Testis (tissue), 3 donors: ENCODE measurements around the gene LMBRD2. TPM values are rescaled to one million over a fixed set of nuclear protein-coding genes. Genes with fewer than 3 reads are reported as not detected.

Experiments
- DNase-seq: peaks from one replicate; pipeline ENCODE4 v3.0.0-alpha.2; 2019
- H3K27ac ChIP-seq, 2 donors: fragments of 200-600 bp; sonication (generic); one replicate each; pipeline ENCODE4 v1.5.1; 2019
- H3K27me3 ChIP-seq: fragments of 200-600 bp; sonication (generic); one replicate; pipeline ENCODE4 v1.5.1; 2019
- H3K36me3 ChIP-seq: fragments of 200-600 bp; sonication (generic); one replicate; pipeline ENCODE4 v1.5.1; 2017; ENCODE audit warnings: low read depth; ENCODE audit errors: missing control alignments
- H3K4me1 ChIP-seq: fragments of 200-600 bp; sonication (generic); one replicate; pipeline ENCODE4 v1.5.1; 2019
- H3K4me3 ChIP-seq, 2 donors: fragments of 200-600 bp; sonication (generic); one replicate each; pipeline ENCODE4 v1.5.1; 2017 to 2019
- H3K9me3 ChIP-seq: fragments of 200-600 bp; sonication (generic); one replicate; pipeline ENCODE4 v1.5.1; 2017
- CTCF ChIP-seq, 3 experiments: fragments of 450-650 bp in 2 of 3; fragments of 200-600 bp in 1 of 3; sonication (generic) in 1 of 3; IDR thresholded peaks; one replicate each; pipeline ENCODE4 v1.5.1; 2016 to 2019; ENCODE audit warnings: antibody characterized with exemption in 3 of 3, mild to moderate bottlenecking in 2 of 3, moderate library complexity in 1 of 3
- POLR2A ChIP-seq: fragments of 450-650 bp; IDR thresholded peaks from one replicate; pipeline ENCODE4 v1.6.1; 2017; ENCODE audit warnings: antibody characterized with exemption, mild to moderate bottlenecking, moderate library complexity
- WGBS, 2 donors: methylation state at CpG; one replicate each; pipeline ENCODE4 v1.1.5; 2018; 5-methylcytosine and 5-hydroxymethylcytosine counted together
- intact Hi-C: fragments of 100-400 bp; cut with DNase I; formaldehyde crosslinking; loops from one replicate; pipeline ENCODE4 v1.15.1; 2023; ENCODE audit warnings: low total_unique reads
- polyA plus RNA-seq: library from polyadenylated mRNA; stranded (reverse); fragments of 350-450 nt; fragmentation: Illumina TruSeq; extraction: RNeasy Lipid Tissue Mini Kit (QIAGEN cat#74804); gene quantifications from one replicate; pipeline ENCODE4 v1.2.3, GENCODE V29; 2014; ENCODE audit warnings: low read depth, low replicate concordance; ENCODE audit not compliant: insufficient read depth
- total RNA-seq, 2 donors: library from RNA; depleted of rRNA; stranded (reverse); fragments of >200 nt; gene quantifications; one replicate each; pipeline ENCODE4 v1.2.3, GENCODE V29; 2016

LMBRD2 gene
- total and polyA plus RNA-seq, 3 donors from 2014 or later = 6.3 to 24.4 (median 8.2) TPM

- Histone ChIP-seq H3K27me3 (no peaks in the 10 kb centered on the region), H3K9me3 (no peaks in the 10 kb centered on the region), H3K4me1 (peaks cover 10% of the 10 kb centered on the region), H3K27ac (peak overlapping the region in 1 of 2 donors; percentile 46), H3K36me3 (no peaks in the 10 kb centered on the region), H3K4me3 (no peak overlapping the region)
- DNase-seq = no peak
- TF ChIP-seq POLR2A (no peak), CTCF (IDR thresholded peaks at IDR 0.05) (no peak)
- intact Hi-C loops = no loop called here
- 55 to 66% methylated on average over 2 of the region's 2 CpGs for WGBS, 2 donors
Measured at GRCh38 chr5:36057386-36057785, 94.3 kb downstream of the LMBRD2 start.

DNA sequence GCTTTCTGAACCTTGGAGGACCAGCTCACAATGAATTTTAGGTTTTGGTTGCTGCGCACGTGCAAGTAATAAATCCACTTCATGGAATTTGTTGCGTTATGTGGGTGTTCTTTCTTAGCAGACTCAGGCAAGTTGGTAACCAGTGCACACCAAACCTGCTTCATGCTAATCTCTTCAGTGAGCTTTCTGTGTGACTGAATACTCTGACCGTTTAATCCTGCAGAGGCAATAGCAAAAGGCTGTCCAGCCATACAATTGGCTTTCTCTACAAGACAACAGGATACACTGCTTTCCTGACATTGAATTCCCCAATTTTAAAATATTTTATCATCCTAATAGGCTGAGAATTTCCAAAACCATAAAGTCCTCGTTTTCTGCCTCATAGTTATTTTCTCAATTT is 95.3 kb downstream of the LMBRD2 start:
- H3K27ac ChIP-seq = peak overlapping the region; percentile 3 to 46
- H3K4me3 ChIP-seq = no peak overlapping the region
- WGBS, 2 donors = 48 to 50% methylated on average over 4 to 5 of the region's 5 CpGs
- DNase-seq = no peak
- H3K9me3 ChIP-seq = no peaks in the 10 kb centered on the region
- intact Hi-C loops = no loop called here
- H3K27me3 ChIP-seq = no peaks in the 10 kb centered on the region
- no peaks in the 10 kb centered on the region for H3K36me3 ChIP-seq
- peaks cover 10% of the 10 kb centered on the region for H3K4me1 ChIP-seq
- TF ChIP-seq CTCF (IDR thresholded peaks at IDR 0.05) (no peak), POLR2A (no peak)

DNA sequence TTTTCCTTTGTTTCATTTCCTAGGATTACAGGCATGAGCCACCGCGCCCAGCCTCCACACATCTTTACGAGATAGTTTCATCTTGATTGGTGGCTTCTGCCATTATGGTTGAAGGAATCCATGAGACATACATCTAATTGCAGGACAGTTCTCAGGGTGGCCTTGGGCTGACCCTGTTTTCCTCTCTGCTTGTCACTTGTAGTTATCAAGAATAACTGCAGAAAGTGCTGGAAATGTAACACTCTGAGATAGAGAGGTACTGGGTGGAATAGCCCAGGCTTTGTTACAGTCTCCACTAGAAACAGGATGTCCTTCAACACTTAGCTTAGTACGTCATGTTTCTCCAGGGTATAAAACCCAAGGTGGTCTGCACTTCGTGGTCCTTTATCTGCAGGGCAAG is 95.7 kb downstream of the LMBRD2 start:
- TF ChIP-seq POLR2A (no peak), CTCF (IDR thresholded peaks at IDR 0.05) (no peak)
- Histone ChIP-seq H3K27me3 (no peaks in the 10 kb centered on the region), H3K4me3 (no peak overlapping the region), H3K9me3 (no peaks in the 10 kb centered on the region), H3K36me3 (no peaks in the 10 kb centered on the region), H3K4me1 (peaks cover 10% of the 10 kb centered on the region), H3K27ac (peak overlapping the region in 1 of 2 donors; percentile 46)
- 52 to 74% methylated on average over 5 of the region's 5 CpGs for WGBS, 2 donors
- DNase-seq = peak; percentile 57
- intact Hi-C loops = no loop called here

DNA sequence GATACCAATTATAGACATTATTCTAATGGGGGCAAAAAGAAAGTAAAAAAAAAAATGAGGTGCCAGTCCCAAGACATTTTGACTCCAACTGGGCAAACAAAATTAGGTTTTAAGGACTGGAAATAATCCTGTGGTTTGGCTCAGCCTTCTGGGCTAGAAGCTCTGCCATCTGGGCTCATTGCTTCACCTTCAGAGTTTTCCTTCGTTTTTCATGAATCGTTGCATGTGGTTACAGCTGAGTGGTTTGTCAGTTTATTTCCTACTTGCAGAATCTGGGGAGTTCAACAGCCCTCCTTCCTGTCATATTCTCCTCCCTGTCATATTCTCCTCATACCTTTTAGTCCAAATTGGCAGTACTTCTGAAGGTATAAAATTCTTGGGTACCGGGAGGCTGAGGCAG is 97.0 kb downstream of the LMBRD2 start:
- no peaks in the 10 kb centered on the region for H3K27me3 ChIP-seq
- no peak for DNase-seq
- no peak overlapping the region for H3K27ac ChIP-seq
- H3K9me3 ChIP-seq = no peaks in the 10 kb centered on the region
- no peak for TF ChIP-seq POLR2A
- TF ChIP-seq CTCF (IDR thresholded peaks at IDR 0.05) = no peak
- intact Hi-C loops = no loop called here
- no peaks in the 10 kb centered on the region for H3K36me3 ChIP-seq
- H3K4me1 ChIP-seq = peaks cover 5% of the 10 kb centered on the region
- H3K4me3 ChIP-seq = no peak overlapping the region
- 92 to 93% methylated on average over 3 of the region's 3 CpGs for WGBS, 2 donors

GRCh38 chr5:36052538-36052937 is 99.1 kb downstream of the LMBRD2 start:
- DNase-seq = no peak
- TF ChIP-seq CTCF (IDR thresholded peaks at IDR 0.05) (no peak), POLR2A (no peak)
- intact Hi-C loops = no loop called here

More at GRCh38 chr5:36052538-36052937, 99.1 kb downstream of the LMBRD2 start:
- no peak overlapping the region for H3K4me3 ChIP-seq
- no peaks in the 10 kb centered on the region for H3K27me3 ChIP-seq
- no peaks in the 10 kb centered on the region for H3K4me1 ChIP-seq
- H3K27ac ChIP-seq = no peak overlapping the region
- no peaks in the 10 kb centered on the region for H3K9me3 ChIP-seq
- H3K36me3 ChIP-seq = no peaks in the 10 kb centered on the region
